Upper lobe of left lung (tissue), 6 donors: ENCODE results near the gene OR2J2. TPM values are rescaled to one million over a fixed set of nuclear protein-coding genes. Genes with fewer than 3 reads are reported as not detected.
A peak's percentile ranks its signal among the peaks of the same experiment; 100 is the strongest.
"Not testable (repeated sequence)": the region's sequence is repeated elsewhere in the genome, so short reads cannot be mapped to it uniquely, and the experiment has no call there.

Source experiments
- ATAC-seq, 2 donors: fragments of 200-7000 bp; cut with Tn5 transposase; one replicate each; pipeline ENCODE4 v1.9.1; 2022; ENCODE audit warnings: mild to moderate bottlenecking in 2 of 2, moderate library complexity in 2 of 2; ENCODE audit not compliant: low FRiP score in 2 of 2
- DNase-seq, 2 donors: peaks; one replicate each; pipeline ENCODE4 v3.0.0-alpha.2; 2019 to 2020
- H3K27ac ChIP-seq, 4 donors: fragments of 200-600 bp; sonication (generic); one replicate each; pipeline ENCODE4 v1.5.1; 2016 to 2019
- H3K27me3 ChIP-seq, 4 donors: fragments of 200-600 bp; sonication (generic); one replicate each; pipeline ENCODE4 v1.5.1; 2017 to 2019
- H3K36me3 ChIP-seq, 4 donors: fragments of 200-600 bp; sonication (generic); one replicate each; pipeline ENCODE4 v1.5.1; 2016 to 2019
- H3K4me1 ChIP-seq, 4 donors: fragments of 200-600 bp; sonication (generic); one replicate each; pipeline ENCODE4 v1.5.1; 2018 to 2019
- H3K4me3 ChIP-seq, 4 donors: fragments of 200-600 bp; sonication (generic); one replicate each; pipeline ENCODE4 v1.5.1; 2017 to 2019; ENCODE audit warnings: mild to moderate bottlenecking in 2 of 4, moderate library complexity in 1 of 4
- H3K9me3 ChIP-seq, 4 donors: fragments of 200-600 bp; sonication (generic); one replicate each; pipeline ENCODE4 v1.5.1; 2018 to 2019
- EP300 ChIP-seq, 4 donors: sonication (generic); formaldehyde crosslinking; IDR thresholded peaks; one replicate each; pipeline ENCODE4 v1.5.1; 2017; ENCODE audit warnings: antibody characterized with exemption in 4 of 4, control low read depth in 2 of 4
- POLR2A ChIP-seq, 4 donors: fragments of 450-650 bp; IDR thresholded peaks; one replicate each; pipeline ENCODE4 v1.5.1; 2016 to 2017; ENCODE audit warnings: antibody characterized with exemption in 4 of 4, mild to moderate bottlenecking in 2 of 4
- POLR2AphosphoS5 ChIP-seq, 2 donors: sonication (generic); formaldehyde crosslinking; IDR thresholded peaks; one replicate each; pipeline ENCODE4 v1.5.1; 2017; ENCODE audit warnings: antibody characterized with exemption in 2 of 2
- WGBS, 2 donors: methylation state at CpG; one replicate each; pipeline ENCODE4 v1.1.5; 2017 to 2018; 5-methylcytosine and 5-hydroxymethylcytosine counted together
- total RNA-seq, 6 donors: library from RNA; depleted of rRNA in 4 of 6; stranded (reverse); fragments of >200 nt in 4 of 6; gene quantifications; one replicate each; pipeline versions ENCODE4 v1.1.0 to v1.2.1, GENCODE V29; 2016 to 2021
- TF ChIP-seq, protein P1 (sequence below), 6 experiments: fragments of 450-650 bp in 4 of 6; fragments of 200-600 bp in 2 of 6; sonication (generic) in 2 of 6; IDR thresholded peaks; one replicate each; pipeline ENCODE4 v1.5.1; 2016 to 2019; ENCODE audit warnings: antibody characterized with exemption in 6 of 6
- donor health status: DM: no; HTN: no; CAD: no; lungs with moderate emphysema.
- donor health status: DM: no; HTN: yes; CAD: no; lungs with severe emphysema.

Gene OR2J2
- total RNA-seq, 6 donors from 2014 or later, result not detected

DNA sequence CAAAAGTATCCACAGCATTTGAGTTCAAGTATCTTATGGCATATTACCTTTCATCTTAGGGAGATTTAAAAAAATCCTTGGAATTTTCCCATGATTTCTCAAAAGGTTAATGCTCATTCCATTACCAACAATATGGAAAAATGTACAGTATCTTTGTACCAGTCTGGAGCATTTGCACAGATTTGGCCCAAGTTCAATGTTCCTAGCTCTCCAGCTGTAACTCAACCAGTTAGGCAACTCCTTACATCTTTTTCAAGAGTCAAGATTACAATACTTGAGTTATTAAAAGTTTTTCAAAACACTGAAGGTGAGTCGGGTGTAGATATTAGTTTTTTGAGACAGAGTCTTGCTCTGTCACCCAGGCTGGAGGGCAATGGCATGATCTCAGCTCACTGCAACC is 1.0 kb downstream of the OR2J2 start:
- H3K4me1 ChIP-seq, result no peaks in the 10 kb centered on the region
- H3K27me3 ChIP-seq, result no peaks in the 10 kb centered on the region
- WGBS, 2 donors, result 59 to 82% methylated on average over 1 of the region's 1 CpG
- no peak overlapping the region for H3K27ac ChIP-seq
- H3K4me3 ChIP-seq, result no peak overlapping the region
- no peaks in the 10 kb centered on the region for H3K9me3 ChIP-seq
- ATAC-seq (no peak), DNase-seq (no peak)
- TF ChIP-seq EP300 (IDR thresholded peaks at IDR 0.05) (no peak), POLR2AphosphoS5 (IDR thresholded peaks at IDR 0.05) (no peak), POLR2A (IDR thresholded peaks at IDR 0.05) (no peak)
- TF ChIP-seq, protein P1, sequence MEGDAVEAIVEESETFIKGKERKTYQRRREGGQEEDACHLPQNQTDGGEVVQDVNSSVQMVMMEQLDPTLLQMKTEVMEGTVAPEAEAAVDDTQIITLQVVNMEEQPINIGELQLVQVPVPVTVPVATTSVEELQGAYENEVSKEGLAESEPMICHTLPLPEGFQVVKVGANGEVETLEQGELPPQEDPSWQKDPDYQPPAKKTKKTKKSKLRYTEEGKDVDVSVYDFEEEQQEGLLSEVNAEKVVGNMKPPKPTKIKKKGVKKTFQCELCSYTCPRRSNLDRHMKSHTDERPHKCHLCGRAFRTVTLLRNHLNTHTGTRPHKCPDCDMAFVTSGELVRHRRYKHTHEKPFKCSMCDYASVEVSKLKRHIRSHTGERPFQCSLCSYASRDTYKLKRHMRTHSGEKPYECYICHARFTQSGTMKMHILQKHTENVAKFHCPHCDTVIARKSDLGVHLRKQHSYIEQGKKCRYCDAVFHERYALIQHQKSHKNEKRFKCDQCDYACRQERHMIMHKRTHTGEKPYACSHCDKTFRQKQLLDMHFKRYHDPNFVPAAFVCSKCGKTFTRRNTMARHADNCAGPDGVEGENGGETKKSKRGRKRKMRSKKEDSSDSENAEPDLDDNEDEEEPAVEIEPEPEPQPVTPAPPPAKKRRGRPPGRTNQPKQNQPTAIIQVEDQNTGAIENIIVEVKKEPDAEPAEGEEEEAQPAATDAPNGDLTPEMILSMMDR (IDR thresholded peaks at IDR 0.05), result no peak
- no peaks in the 10 kb centered on the region for H3K36me3 ChIP-seq

DNA sequence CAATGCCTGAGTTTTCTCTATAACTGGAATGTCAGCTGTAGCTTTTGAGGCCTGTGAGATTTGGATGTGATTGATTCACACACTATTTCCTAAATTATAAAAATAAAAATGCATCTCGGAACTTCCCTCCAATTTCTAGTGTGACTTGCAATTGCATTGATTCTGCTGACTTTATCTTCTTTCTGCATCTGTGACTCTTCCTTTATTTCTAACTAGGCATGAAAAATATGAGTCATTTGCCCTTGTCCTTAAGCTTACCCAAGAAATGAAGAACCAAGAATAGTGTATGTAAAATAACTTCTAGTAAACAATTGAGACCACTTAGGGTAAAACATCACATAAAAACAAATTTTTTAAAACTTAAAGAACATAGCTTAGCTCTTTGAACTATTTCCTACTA is 12.9 kb downstream of the OR2J2 start:
- peaks cover 0 to 2% (median 0%) of the 10 kb centered on the region in 4 donors for H3K9me3 ChIP-seq
- H3K27ac ChIP-seq, result no peak overlapping the region
- no peaks in the 10 kb centered on the region for H3K27me3 ChIP-seq
- ATAC-seq (no peak), DNase-seq (no peak)
- H3K4me3 ChIP-seq, result no peak overlapping the region
- H3K36me3 ChIP-seq, result no peaks in the 10 kb centered on the region
- 36 to 52% methylated on average over 1 of the region's 1 CpG for WGBS, 2 donors
- H3K4me1 ChIP-seq, result no peaks in the 10 kb centered on the region
- TF ChIP-seq, protein P1 (IDR thresholded peaks at IDR 0.05), result no peak
- no peak for TF ChIP-seq POLR2A (IDR thresholded peaks at IDR 0.05)
- TF ChIP-seq EP300 (IDR thresholded peaks at IDR 0.05), result no peak

DNA sequence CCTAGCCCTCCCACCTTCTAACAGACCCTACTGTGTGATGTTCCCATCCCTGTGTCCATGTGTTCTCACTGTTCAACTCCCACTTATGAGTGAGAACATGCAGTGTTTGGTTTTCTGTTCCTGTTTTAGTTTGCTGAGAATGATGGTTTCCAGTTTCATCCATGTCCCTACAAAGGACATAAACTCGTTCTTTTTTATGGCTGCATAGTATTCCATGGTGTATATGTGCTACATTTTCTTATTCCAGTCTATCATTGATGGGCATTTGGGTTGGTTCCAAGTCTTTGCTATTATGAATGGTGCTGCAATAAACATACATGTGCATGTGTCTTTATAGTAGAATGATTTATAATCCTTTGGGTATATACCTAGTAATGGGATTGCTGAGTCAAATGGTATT is 18.0 kb downstream of the OR2J2 start:
- H3K4me3 ChIP-seq, H3K4me1 ChIP-seq, DNase-seq, H3K27ac ChIP-seq, H3K36me3 ChIP-seq, H3K27me3 ChIP-seq, H3K9me3 ChIP-seq, ATAC-seq: not testable (repeated sequence)
- WGBS, 2 donors, result 41 to 64% methylated on average over 1 of the region's 1 CpG

GRCh38 chr6:29200767-29201662 is 30.3 kb downstream of the OR2J2 start:
- no peaks in the 10 kb centered on the region for H3K36me3 ChIP-seq
- no peaks in the 10 kb centered on the region for H3K4me1 ChIP-seq
- DNase-seq (peak in 1 of 2 donors; percentile 58), ATAC-seq (peak; percentile 17 to 67)
- no peak overlapping the region for H3K4me3 ChIP-seq
- TF ChIP-seq POLR2A (IDR thresholded peaks at IDR 0.05) (no peak), EP300 (IDR thresholded peaks at IDR 0.05) (no peak), POLR2AphosphoS5 (IDR thresholded peaks at IDR 0.05) (no peak)
- TF ChIP-seq, protein P1 (IDR thresholded peaks at IDR 0.05), result no peak
- WGBS, 2 donors, result 89 to 100% methylated on average over 3 to 21 of the region's 22 CpGs
- H3K27ac ChIP-seq, result no peak overlapping the region
- H3K27me3 ChIP-seq, result no peaks in the 10 kb centered on the region
- no peaks in the 10 kb centered on the region for H3K9me3 ChIP-seq

GRCh38 chr6:29201966-29202365 is 31.3 kb downstream of the OR2J2 start:
- peak; percentile 8 to 37 for ATAC-seq
- H3K27me3 ChIP-seq, result no peaks in the 10 kb centered on the region

More at GRCh38 chr6:29201966-29202365, 31.3 kb downstream of the OR2J2 start:
- no peak overlapping the region for H3K4me3 ChIP-seq
- H3K36me3 ChIP-seq, result no peaks in the 10 kb centered on the region
- no peaks in the 10 kb centered on the region for H3K9me3 ChIP-seq
- H3K27ac ChIP-seq, result no peak overlapping the region
- TF ChIP-seq, protein P1 (IDR thresholded peaks at IDR 0.05), result no peak
- no peak for TF ChIP-seq POLR2AphosphoS5 (IDR thresholded peaks at IDR 0.05)
- no peak for TF ChIP-seq EP300 (IDR thresholded peaks at IDR 0.05)
- no peak for TF ChIP-seq POLR2A (IDR thresholded peaks at IDR 0.05)
- 82 to 83% methylated on average over 3 of the region's 3 CpGs for WGBS, 2 donors
- no peak for DNase-seq
- no peaks in the 10 kb centered on the region for H3K4me1 ChIP-seq
